ENCODE data around the gene LCLAT1.

Gene LCLAT1

DNA sequence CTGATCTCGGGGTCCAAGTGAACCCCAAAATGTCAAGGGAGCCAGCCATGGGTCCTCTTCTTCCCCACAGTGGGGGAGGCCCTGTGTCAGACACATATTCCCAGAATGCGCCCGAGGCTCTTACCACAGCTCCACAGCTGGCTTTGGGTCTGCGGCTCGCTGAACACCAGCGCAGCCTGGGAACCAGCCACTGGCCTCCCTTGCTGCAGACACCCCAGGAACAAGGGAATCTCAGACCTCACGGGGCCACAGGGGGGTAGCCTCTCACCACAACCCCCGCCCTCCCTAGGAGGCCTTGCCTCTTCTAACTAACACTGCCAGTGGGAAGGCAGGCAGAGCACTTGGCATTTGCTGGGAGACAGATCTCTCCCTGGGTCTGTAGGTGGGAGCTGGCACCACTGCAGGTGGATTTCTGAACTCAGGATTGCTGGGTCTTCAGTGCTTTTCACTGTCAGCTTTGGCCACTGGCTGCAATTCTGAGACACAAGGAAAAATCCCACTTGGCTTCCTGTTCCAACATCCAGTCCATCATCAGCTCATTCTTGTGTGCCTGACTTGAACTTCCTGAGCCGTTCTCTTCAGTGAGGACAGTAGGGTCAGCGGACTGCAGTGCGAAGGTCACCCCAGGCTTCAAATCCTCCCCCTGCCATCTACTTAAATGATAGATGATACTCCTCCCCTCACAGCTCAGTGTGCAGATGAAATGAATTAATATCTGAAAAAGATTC lies 231.5 kb downstream of the LCLAT1 start:
- H3K27me3 ChIP-seq (ENCODE audit: insufficient read depth, low read length, poor library complexity): no peaks in the 10 kb centered on the region
- DNase-seq: no peak
- H3K4me3 ChIP-seq (ENCODE audit: low read depth in 1 of 2, low read length in 2 of 2): no peak overlapping the region
- no peak overlapping the region for H2AFZ ChIP-seq (ENCODE audit: low read depth, low read length)
- no peaks in the 10 kb centered on the region for H3K4me1 ChIP-seq (ENCODE audit: insufficient read depth, low read length)
- H3K4me2 ChIP-seq (ENCODE audit: insufficient read depth, low read length): no peak overlapping the region
- H4K20me1 ChIP-seq (ENCODE audit: insufficient read depth, low read length): no peaks in the 10 kb centered on the region
- H3K36me3 ChIP-seq (ENCODE audit: insufficient read depth, low read length): no peaks in the 10 kb centered on the region
- H3K9me3 ChIP-seq (ENCODE audit: insufficient read depth, low read length, severe bottlenecking): no peaks in the 10 kb centered on the region
- H3K9ac ChIP-seq (ENCODE audit: low read depth, low read length): no peak overlapping the region
- H3K79me2 ChIP-seq (ENCODE audit: insufficient read depth, low read length): no peaks in the 10 kb centered on the region
- TF ChIP-seq, protein P1, sequence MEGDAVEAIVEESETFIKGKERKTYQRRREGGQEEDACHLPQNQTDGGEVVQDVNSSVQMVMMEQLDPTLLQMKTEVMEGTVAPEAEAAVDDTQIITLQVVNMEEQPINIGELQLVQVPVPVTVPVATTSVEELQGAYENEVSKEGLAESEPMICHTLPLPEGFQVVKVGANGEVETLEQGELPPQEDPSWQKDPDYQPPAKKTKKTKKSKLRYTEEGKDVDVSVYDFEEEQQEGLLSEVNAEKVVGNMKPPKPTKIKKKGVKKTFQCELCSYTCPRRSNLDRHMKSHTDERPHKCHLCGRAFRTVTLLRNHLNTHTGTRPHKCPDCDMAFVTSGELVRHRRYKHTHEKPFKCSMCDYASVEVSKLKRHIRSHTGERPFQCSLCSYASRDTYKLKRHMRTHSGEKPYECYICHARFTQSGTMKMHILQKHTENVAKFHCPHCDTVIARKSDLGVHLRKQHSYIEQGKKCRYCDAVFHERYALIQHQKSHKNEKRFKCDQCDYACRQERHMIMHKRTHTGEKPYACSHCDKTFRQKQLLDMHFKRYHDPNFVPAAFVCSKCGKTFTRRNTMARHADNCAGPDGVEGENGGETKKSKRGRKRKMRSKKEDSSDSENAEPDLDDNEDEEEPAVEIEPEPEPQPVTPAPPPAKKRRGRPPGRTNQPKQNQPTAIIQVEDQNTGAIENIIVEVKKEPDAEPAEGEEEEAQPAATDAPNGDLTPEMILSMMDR (IDR thresholded peaks at IDR 0.05; ENCODE audit: borderline replicate concordance, extremely low read depth, low read length, poor library complexity, severe bottlenecking): no peak
- no peak for TF ChIP-seq EZH2 (IDR thresholded peaks at IDR 0.05; ENCODE audit: borderline replicate concordance, low read depth, low read length, severe bottlenecking)
- ATAC-seq (ENCODE audit: insufficient read depth, low read depth): no peak
- H3K27ac ChIP-seq (ENCODE audit: low read length): no peak overlapping the region

DNA sequence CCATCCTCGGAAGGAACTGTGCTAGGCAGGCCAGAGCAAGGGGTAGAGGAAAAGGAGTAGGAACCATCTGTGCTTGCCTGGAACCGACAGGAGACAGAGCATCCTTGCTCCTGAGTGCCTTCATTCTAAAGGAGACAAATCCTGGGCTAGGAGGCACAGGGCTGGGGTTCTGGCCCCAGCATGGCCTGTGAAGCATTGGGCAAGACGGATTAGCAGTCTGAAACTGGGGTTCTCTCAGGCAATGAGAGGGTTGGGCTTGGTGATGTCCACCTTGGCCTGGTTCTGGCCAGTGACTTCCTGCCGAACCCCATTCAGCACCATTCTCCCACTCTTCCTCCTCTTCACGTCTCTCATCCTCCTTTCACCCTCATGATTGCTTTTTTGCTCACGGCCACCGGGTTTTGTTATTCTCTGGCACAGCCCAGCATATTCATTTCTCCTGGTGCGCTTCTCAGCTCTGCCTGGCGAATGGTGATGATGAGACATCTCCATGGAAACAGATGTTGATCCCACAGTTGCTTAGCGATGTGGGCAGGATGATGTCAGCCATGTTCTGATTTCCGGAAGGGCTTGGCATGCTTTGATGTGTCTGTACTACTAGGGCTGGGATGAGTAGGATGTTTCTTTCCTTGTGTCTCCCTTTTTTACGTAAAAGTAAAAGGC lies 232.5 kb downstream of the LCLAT1 start:
- H3K9ac ChIP-seq (ENCODE audit: low read depth, low read length): no peak overlapping the region
- ATAC-seq (ENCODE audit: insufficient read depth, low read depth): no peak
- no peak overlapping the region for H2AFZ ChIP-seq (ENCODE audit: low read depth, low read length)
- H3K27me3 ChIP-seq (ENCODE audit: insufficient read depth, low read length, poor library complexity): no peaks in the 10 kb centered on the region
- H4K20me1 ChIP-seq (ENCODE audit: insufficient read depth, low read length): no peaks in the 10 kb centered on the region
- no peak overlapping the region for H3K4me3 ChIP-seq (ENCODE audit: low read depth in 1 of 2, low read length in 2 of 2)
- no peak overlapping the region for H3K27ac ChIP-seq (ENCODE audit: low read length)
- no peak for DNase-seq
- TF ChIP-seq, protein P1 (IDR thresholded peaks at IDR 0.05; ENCODE audit: borderline replicate concordance, extremely low read depth, low read length, poor library complexity, severe bottlenecking): no peak
- TF ChIP-seq EZH2 (IDR thresholded peaks at IDR 0.05; ENCODE audit: borderline replicate concordance, low read depth, low read length, severe bottlenecking): no peak
- no peaks in the 10 kb centered on the region for H3K79me2 ChIP-seq (ENCODE audit: insufficient read depth, low read length)
- H3K4me1 ChIP-seq (ENCODE audit: insufficient read depth, low read length): no peaks in the 10 kb centered on the region
- no peaks in the 10 kb centered on the region for H3K9me3 ChIP-seq (ENCODE audit: insufficient read depth, low read length, severe bottlenecking)
- no peaks in the 10 kb centered on the region for H3K36me3 ChIP-seq (ENCODE audit: insufficient read depth, low read length)
- H3K4me2 ChIP-seq (ENCODE audit: insufficient read depth, low read length): no peak overlapping the region

DNA sequence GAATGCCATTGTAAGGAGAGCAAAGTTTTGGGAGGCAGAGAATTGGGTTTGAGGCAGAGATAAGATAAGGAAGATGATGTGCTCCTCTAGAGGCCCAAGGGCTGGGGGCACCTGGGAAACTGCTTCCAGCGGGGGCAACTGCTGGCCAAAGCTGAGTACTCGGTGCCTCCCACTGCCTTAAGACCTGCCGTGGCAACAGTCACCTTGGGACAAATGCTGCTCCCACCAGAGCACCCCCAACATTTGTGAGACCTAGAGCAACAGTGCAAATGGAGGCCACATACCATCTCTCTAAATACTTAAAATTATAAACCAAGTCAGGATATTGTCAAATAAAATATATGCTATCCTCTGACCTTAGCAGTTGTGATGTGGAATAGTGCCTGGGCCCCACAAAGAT lies 233.1 kb downstream of the LCLAT1 start:
- no peak for DNase-seq
- H4K20me1 ChIP-seq (ENCODE audit: insufficient read depth, low read length): no peaks in the 10 kb centered on the region
- H2AFZ ChIP-seq (ENCODE audit: low read depth, low read length): no peak overlapping the region
- ATAC-seq (ENCODE audit: insufficient read depth, low read depth): no peak
- H3K9ac ChIP-seq (ENCODE audit: low read depth, low read length): no peak overlapping the region
- H3K27ac ChIP-seq (ENCODE audit: low read length): no peak overlapping the region
- H3K4me2 ChIP-seq (ENCODE audit: insufficient read depth, low read length): no peak overlapping the region
- no peaks in the 10 kb centered on the region for H3K79me2 ChIP-seq (ENCODE audit: insufficient read depth, low read length)
- H3K4me3 ChIP-seq (ENCODE audit: low read depth in 1 of 2, low read length in 2 of 2): no peak overlapping the region
- no peaks in the 10 kb centered on the region for H3K9me3 ChIP-seq (ENCODE audit: insufficient read depth, low read length, severe bottlenecking)
- H3K36me3 ChIP-seq (ENCODE audit: insufficient read depth, low read length): no peaks in the 10 kb centered on the region
- no peak for TF ChIP-seq EZH2 (IDR thresholded peaks at IDR 0.05; ENCODE audit: borderline replicate concordance, low read depth, low read length, severe bottlenecking)
- TF ChIP-seq, protein P1 (IDR thresholded peaks at IDR 0.05; ENCODE audit: borderline replicate concordance, extremely low read depth, low read length, poor library complexity, severe bottlenecking): no peak
- H3K4me1 ChIP-seq (ENCODE audit: insufficient read depth, low read length): no peaks in the 10 kb centered on the region
- H3K27me3 ChIP-seq (ENCODE audit: insufficient read depth, low read length, poor library complexity): no peaks in the 10 kb centered on the region

Measured in DND-41 (cell line).